Spleen (tissue), 7 donors: ENCODE results near the gene FAM3B.

Source experiments
- CTCF ChIP-seq, 11 experiments: fragments of 200-600 bp in 7 of 11; fragments of 450-650 bp in 4 of 11; sonication (generic) in 4 of 11; IDR thresholded peaks in 8 of 11; conservative IDR thresholded peaks in 3 of 11; 1 replicate in 7 of 11; 2 replicates in 4 of 11; pipeline versions ENCODE4 v1.4.0 to v1.8.0; 2016 to 2021; ENCODE audit warnings: antibody characterized with exemption in 11 of 11, inconsistent platforms in 4 of 11, mild to moderate bottlenecking in 1 of 11
- POLR2AphosphoS5 ChIP-seq, 3 donors: sonication (generic); formaldehyde crosslinking; IDR thresholded peaks; one replicate each; pipeline ENCODE4 v1.5.1; 2017; ENCODE audit warnings: antibody characterized with exemption in 3 of 3
- donor health status: DM: no; HTN: no; CAD: no; lungs with moderate emphysema.
- donor health status: DM: no; HTN: no; CAD: no.
- donor health status: DM: no; HTN: no; CAD: no.

DNA sequence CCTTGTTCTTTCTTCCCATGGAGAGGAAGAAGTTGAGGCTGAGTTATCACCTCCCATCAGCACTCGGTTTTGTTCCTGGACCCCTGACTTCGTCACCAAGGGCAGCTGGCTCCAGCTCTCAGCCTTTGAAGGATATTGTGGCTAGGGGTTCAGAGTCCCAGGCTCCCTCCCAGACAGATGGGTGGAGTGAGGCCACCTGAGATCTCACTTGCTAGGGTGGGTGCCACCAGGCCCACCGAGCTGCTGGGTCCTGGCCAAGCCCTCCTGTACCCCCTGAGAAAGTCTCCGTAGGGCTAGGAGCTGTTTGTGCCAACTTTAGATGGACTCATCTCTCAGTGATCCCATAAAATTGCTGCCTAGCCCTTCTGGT lies 52.1 kb downstream of the FAM3B start:
- TF ChIP-seq CTCF (IDR thresholded peaks at IDR 0.05 in 8 of 11, conservative IDR thresholded peaks at IDR 0.05 in 3 of 11) (no peak), POLR2AphosphoS5 (IDR thresholded peaks at IDR 0.05) (no peak)
